WTC11 (cell line): ENCODE measurements around the gene SLC6A1. TPM values are rescaled to one million over a fixed set of nuclear protein-coding genes. Genes with fewer than 3 reads are reported as not detected.

ENCODE experiments used
- ATAC-seq: fragments of 200-7000 bp; cut with Tn5 transposase; 2 replicates; pipeline ENCODE4 v1.10.0; 2021; ENCODE audit warnings: mild to moderate bottlenecking, moderate library complexity
- CTCF ChIA-PET: fragments of 300-600 bp; sonication (Branson Sonifier 250); formaldehyde crosslinking; loops from one replicate; lab custom pipeline; 2021; ENCODE audit warnings: antibody characterized with exemption; lab: Charles Lee
- POLR2A ChIA-PET: fragments of 350-600 bp; sonication (Branson Sonifier 250); formaldehyde crosslinking; loops from one replicate; lab custom pipeline; 2021; ENCODE audit warnings: antibody characterized with exemption; lab: Charles Lee
- DNase-seq: peaks from one replicate; pipeline ENCODE4 v3.0.0; 2021; ENCODE audit warnings: low spot score
- H3K27ac Mint-ChIP-seq: 2 replicates; pipeline ENCODE4 v1.8.0; 2021; ENCODE audit warnings: mixed read lengths
- H3K27me3 Mint-ChIP-seq: 2 replicates; pipeline ENCODE4 v1.8.0; 2021; ENCODE audit warnings: low read depth, mild to moderate bottlenecking, moderate library complexity, mixed read lengths
- H3K36me3 Mint-ChIP-seq: 2 replicates; pipeline ENCODE4 v1.8.0; 2021; ENCODE audit warnings: mixed read lengths
- H3K4me1 Mint-ChIP-seq: 2 replicates; pipeline ENCODE4 v1.8.0; 2022; ENCODE audit warnings: mixed read lengths
- H3K4me3 Mint-ChIP-seq: 2 replicates; pipeline ENCODE4 v1.8.0; 2021; ENCODE audit warnings: mild to moderate bottlenecking, moderate library complexity, mixed read lengths
- H3K9me3 Mint-ChIP-seq: 2 replicates; pipeline ENCODE4 v1.8.0; 2021; ENCODE audit warnings: mixed read lengths
- CBFB ChIP-seq: sonication (generic); formaldehyde crosslinking; IDR thresholded peaks from 2 replicates; pipeline ENCODE4 v1.8.1; 2022; ENCODE audit warnings: mild to moderate bottlenecking, low read depth, missing genetic modification reagents
- IRF2 ChIP-seq: sonication (generic); formaldehyde crosslinking; IDR thresholded peaks from 2 replicates; pipeline ENCODE4 v1.8.0; 2022; ENCODE audit warnings: low read depth, missing genetic modification reagents, borderline replicate concordance
- NFATC4 ChIP-seq: fragments of 250-450 bp; sonication (Bioruptor Pico); IDR thresholded peaks from 2 replicates; pipeline ENCODE4 v1.9.0; 2021; ENCODE audit warnings: mild to moderate bottlenecking
- NFE2L1 ChIP-seq: sonication (generic); formaldehyde crosslinking; IDR thresholded peaks from 2 replicates; pipeline ENCODE4 v1.8.1; 2023; ENCODE audit warnings: missing genetic modification reagents
- NFYB ChIP-seq: sonication (generic); formaldehyde crosslinking; conservative IDR thresholded peaks from 2 replicates; pipeline ENCODE4 v1.8.0; 2022; ENCODE audit warnings: low read depth, missing genetic modification reagents
- SMAD4 ChIP-seq: sonication (generic); formaldehyde crosslinking; IDR thresholded peaks from 2 replicates; pipeline ENCODE4 v1.8.0; 2022; ENCODE audit warnings: mild to moderate bottlenecking, missing genetic modification reagents
- SP1 ChIP-seq: sonication (generic); formaldehyde crosslinking; conservative IDR thresholded peaks from 2 replicates; pipeline ENCODE4 v1.8.1; 2022; ENCODE audit warnings: missing genetic modification reagents
- ZNF121 ChIP-seq: sonication (generic); formaldehyde crosslinking; IDR thresholded peaks from 2 replicates; pipeline ENCODE4 v1.8.0; 2023; ENCODE audit warnings: missing genetic modification reagents
- ZNF138 ChIP-seq: sonication (generic); formaldehyde crosslinking; conservative IDR thresholded peaks from 2 replicates; pipeline ENCODE4 v1.8.1; 2022; ENCODE audit warnings: mild to moderate bottlenecking, moderate library complexity, missing genetic modification reagents
- ZNF317 ChIP-seq: sonication (generic); formaldehyde crosslinking; IDR thresholded peaks from 2 replicates; pipeline ENCODE4 v1.8.1; 2023; ENCODE audit warnings: low read depth, mild to moderate bottlenecking, moderate library complexity, missing genetic modification reagents, borderline replicate concordance
- ZNF416 ChIP-seq: fragments of 250-450 bp; sonication (Bioruptor Pico); IDR thresholded peaks from 2 replicates; pipeline ENCODE4 v1.9.0; 2021; ENCODE audit warnings: mild to moderate bottlenecking, inconsistent platforms
- ZNF671 ChIP-seq: fragments of 250-450 bp; sonication (Bioruptor Pico); IDR thresholded peaks from 2 replicates; pipeline ENCODE4 v1.8.0; 2021; ENCODE audit warnings: mild to moderate bottlenecking
- total RNA-seq: library from RNA; stranded (reverse); gene quantifications from 3 replicates; pipeline ENCODE4 v1.2.3, GENCODE V29; 2021
- TF ChIP-seq, protein P1 (sequence below): fragments of 250-450 bp; sonication (Bioruptor Pico); IDR thresholded peaks from 2 replicates; pipeline ENCODE4 v2.1.2; 2022; ENCODE audit warnings: mild to moderate bottlenecking, moderate library complexity
- TF ChIP-seq, protein P2 (sequence below): sonication (generic); formaldehyde crosslinking; IDR thresholded peaks from 2 replicates; pipeline ENCODE4 v1.8.1; 2022; ENCODE audit warnings: low read depth, mild to moderate bottlenecking, moderate library complexity, missing genetic modification reagents, borderline replicate concordance
- TF ChIP-seq, protein P3 (sequence below): sonication (generic); formaldehyde crosslinking; IDR thresholded peaks from 2 replicates; pipeline ENCODE4 v1.8.0; 2022; ENCODE audit warnings: mild to moderate bottlenecking, missing genetic modification reagents
- TF ChIP-seq, protein P4 (sequence below): fragments of 250-450 bp; sonication (Bioruptor Pico); IDR thresholded peaks from 2 replicates; pipeline ENCODE4 v1.8.0; 2021; ENCODE audit warnings: mild to moderate bottlenecking
- TF ChIP-seq, protein P5 (sequence below): fragments of 200-600 bp; IDR thresholded peaks from 2 replicates; pipeline ENCODE4 v1.8.0; 2022; ENCODE audit warnings: antibody characterized with exemption
- TF ChIP-seq, protein P6 (sequence below): sonication (generic); formaldehyde crosslinking; IDR thresholded peaks from 2 replicates; pipeline ENCODE4 v1.8.0; 2022; ENCODE audit warnings: mild to moderate bottlenecking, missing genetic modification reagents
- TF ChIP-seq, protein P7 (sequence below): sonication (generic); formaldehyde crosslinking; IDR thresholded peaks from 2 replicates; pipeline ENCODE4 v1.8.1; 2023; ENCODE audit warnings: mild to moderate bottlenecking, missing genetic modification reagents
- TF ChIP-seq, protein P8 (sequence below): sonication (generic); formaldehyde crosslinking; conservative IDR thresholded peaks from 2 replicates; pipeline ENCODE4 v1.8.1; 2022; ENCODE audit warnings: mild to moderate bottlenecking, missing genetic modification reagents
- TF ChIP-seq, protein P9 (sequence below): fragments of 250-450 bp; sonication (Bioruptor Pico); IDR thresholded peaks from 2 replicates; pipeline ENCODE4 v1.9.0; 2021; ENCODE audit warnings: mild to moderate bottlenecking, borderline replicate concordance

SLC6A1 gene
- total RNA-seq, 1 experiment from 2014 or later = 0.72 TPM

DNA sequence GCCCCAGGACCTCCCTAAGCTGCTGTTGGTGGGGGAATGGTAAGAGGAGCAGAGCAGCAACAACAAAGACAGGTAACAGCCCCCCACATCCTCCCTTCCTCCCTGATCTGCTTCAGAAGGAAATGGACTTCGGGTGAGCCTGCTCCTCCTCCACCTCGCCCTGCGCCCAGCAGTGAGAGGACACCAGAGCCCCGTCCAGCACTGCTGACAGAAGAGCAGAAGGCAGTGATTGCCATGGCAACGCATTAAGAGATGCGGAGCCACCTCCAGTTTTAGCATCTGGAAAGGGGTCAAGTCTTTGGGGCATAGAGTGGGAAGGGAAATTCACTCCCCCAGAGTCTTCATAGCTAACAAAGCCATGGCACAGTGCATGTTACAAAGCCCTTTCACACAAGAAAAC, 84.2 kb downstream of the SLC6A1 start (continued):
- TF ChIP-seq, protein P1, sequence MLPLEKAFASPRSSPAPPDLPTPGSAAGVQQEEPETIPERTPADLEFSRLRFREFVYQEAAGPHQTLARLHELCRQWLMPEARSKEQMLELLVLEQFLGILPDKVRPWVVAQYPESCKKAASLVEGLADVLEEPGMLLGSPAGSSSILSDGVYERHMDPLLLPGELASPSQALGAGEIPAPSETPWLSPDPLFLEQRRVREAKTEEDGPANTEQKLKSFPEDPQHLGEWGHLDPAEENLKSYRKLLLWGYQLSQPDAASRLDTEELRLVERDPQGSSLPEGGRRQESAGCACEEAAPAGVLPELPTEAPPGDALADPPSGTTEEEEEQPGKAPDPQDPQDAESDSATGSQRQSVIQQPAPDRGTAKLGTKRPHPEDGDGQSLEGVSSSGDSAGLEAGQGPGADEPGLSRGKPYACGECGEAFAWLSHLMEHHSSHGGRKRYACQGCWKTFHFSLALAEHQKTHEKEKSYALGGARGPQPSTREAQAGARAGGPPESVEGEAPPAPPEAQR = no peak
- no peak for TF ChIP-seq ZNF121
- no peak for TF ChIP-seq ZNF138 (CRISPR knock-in tag)
- TF ChIP-seq NFE2L1 (CRISPR knock-in tag) = no peak
- TF ChIP-seq, protein P2, sequence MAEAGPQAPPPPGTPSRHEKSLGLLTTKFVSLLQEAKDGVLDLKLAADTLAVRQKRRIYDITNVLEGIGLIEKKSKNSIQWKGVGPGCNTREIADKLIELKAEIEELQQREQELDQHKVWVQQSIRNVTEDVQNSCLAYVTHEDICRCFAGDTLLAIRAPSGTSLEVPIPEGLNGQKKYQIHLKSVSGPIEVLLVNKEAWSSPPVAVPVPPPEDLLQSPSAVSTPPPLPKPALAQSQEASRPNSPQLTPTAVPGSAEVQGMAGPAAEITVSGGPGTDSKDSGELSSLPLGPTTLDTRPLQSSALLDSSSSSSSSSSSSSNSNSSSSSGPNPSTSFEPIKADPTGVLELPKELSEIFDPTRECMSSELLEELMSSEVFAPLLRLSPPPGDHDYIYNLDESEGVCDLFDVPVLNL (CRISPR knock-in tag) = no peak
- TF ChIP-seq ZNF416 = no peak
- no peak for TF ChIP-seq SMAD4 (CRISPR knock-in tag)
- TF ChIP-seq, protein P3, sequence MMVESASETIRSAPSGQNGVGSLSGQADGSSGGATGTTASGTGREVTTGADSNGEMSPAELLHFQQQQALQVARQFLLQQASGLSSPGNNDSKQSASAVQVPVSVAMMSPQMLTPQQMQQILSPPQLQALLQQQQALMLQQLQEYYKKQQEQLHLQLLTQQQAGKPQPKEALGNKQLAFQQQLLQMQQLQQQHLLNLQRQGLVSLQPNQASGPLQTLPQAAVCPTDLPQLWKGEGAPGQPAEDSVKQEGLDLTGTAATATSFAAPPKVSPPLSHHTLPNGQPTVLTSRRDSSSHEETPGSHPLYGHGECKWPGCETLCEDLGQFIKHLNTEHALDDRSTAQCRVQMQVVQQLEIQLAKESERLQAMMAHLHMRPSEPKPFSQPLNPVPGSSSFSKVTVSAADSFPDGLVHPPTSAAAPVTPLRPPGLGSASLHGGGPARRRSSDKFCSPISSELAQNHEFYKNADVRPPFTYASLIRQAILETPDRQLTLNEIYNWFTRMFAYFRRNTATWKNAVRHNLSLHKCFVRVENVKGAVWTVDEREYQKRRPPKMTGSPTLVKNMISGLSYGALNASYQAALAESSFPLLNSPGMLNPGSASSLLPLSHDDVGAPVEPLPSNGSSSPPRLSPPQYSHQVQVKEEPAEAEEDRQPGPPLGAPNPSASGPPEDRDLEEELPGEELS = no peak
- TF ChIP-seq IRF2 (CRISPR knock-in tag) = no peak
- TF ChIP-seq NFYB (CRISPR knock-in tag) = no peak
- TF ChIP-seq CBFB = no peak
- TF ChIP-seq, protein P4, sequence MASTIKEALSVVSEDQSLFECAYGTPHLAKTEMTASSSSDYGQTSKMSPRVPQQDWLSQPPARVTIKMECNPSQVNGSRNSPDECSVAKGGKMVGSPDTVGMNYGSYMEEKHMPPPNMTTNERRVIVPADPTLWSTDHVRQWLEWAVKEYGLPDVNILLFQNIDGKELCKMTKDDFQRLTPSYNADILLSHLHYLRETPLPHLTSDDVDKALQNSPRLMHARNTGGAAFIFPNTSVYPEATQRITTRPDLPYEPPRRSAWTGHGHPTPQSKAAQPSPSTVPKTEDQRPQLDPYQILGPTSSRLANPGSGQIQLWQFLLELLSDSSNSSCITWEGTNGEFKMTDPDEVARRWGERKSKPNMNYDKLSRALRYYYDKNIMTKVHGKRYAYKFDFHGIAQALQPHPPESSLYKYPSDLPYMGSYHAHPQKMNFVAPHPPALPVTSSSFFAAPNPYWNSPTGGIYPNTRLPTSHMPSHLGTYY (CRISPR knock-in tag) = no peak
- TF ChIP-seq, protein P5, sequence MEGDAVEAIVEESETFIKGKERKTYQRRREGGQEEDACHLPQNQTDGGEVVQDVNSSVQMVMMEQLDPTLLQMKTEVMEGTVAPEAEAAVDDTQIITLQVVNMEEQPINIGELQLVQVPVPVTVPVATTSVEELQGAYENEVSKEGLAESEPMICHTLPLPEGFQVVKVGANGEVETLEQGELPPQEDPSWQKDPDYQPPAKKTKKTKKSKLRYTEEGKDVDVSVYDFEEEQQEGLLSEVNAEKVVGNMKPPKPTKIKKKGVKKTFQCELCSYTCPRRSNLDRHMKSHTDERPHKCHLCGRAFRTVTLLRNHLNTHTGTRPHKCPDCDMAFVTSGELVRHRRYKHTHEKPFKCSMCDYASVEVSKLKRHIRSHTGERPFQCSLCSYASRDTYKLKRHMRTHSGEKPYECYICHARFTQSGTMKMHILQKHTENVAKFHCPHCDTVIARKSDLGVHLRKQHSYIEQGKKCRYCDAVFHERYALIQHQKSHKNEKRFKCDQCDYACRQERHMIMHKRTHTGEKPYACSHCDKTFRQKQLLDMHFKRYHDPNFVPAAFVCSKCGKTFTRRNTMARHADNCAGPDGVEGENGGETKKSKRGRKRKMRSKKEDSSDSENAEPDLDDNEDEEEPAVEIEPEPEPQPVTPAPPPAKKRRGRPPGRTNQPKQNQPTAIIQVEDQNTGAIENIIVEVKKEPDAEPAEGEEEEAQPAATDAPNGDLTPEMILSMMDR = no peak
- TF ChIP-seq, protein P6, sequence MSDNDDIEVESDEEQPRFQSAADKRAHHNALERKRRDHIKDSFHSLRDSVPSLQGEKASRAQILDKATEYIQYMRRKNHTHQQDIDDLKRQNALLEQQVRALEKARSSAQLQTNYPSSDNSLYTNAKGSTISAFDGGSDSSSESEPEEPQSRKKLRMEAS (CRISPR knock-in tag) = no peak

DNA sequence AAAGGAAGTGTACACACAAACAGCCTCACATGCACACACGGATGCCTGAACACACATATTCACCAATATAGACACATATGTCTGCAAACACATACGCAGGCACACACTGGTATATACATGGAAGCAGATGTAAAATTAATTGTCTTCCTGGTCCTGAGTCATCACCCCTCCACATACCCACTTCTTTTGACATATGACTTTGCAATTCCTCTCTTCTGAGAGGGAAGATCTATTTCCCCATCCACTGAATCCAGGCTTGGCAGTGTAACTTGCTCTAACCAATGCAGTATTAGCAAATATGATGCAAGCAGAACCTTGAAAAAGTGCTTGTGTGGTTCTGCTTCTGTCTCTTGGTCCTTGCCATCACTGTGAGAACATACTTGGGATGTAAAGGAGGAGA, 84.9 kb downstream of the SLC6A1 start:
- no peak for ATAC-seq
- Mint-ChIP-seq H3K27me3 (peaks cover 13% of the 10 kb centered on the region), H3K4me3 (no peak overlapping the region), H3K4me1 (no peaks in the 10 kb centered on the region), H3K9me3 (peaks cover 39% of the 10 kb centered on the region), H3K27ac (no peak overlapping the region), H3K36me3 (peaks cover 8% of the 10 kb centered on the region)
- DNase-seq = no peak
- POLR2A ChIA-PET = no interaction called here
- CTCF ChIA-PET = no interaction called here
- no peak for TF ChIP-seq ZNF317 (CRISPR knock-in tag)
- TF ChIP-seq ZNF671 (CRISPR knock-in tag) = no peak
- TF ChIP-seq, protein P7, sequence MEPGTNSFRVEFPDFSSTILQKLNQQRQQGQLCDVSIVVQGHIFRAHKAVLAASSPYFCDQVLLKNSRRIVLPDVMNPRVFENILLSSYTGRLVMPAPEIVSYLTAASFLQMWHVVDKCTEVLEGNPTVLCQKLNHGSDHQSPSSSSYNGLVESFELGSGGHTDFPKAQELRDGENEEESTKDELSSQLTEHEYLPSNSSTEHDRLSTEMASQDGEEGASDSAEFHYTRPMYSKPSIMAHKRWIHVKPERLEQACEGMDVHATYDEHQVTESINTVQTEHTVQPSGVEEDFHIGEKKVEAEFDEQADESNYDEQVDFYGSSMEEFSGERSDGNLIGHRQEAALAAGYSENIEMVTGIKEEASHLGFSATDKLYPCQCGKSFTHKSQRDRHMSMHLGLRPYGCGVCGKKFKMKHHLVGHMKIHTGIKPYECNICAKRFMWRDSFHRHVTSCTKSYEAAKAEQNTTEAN (CRISPR knock-in tag) = no peak
- TF ChIP-seq, protein P8, sequence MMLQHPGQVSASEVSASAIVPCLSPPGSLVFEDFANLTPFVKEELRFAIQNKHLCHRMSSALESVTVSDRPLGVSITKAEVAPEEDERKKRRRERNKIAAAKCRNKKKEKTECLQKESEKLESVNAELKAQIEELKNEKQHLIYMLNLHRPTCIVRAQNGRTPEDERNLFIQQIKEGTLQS (CRISPR knock-in tag) = no peak
- no peak for TF ChIP-seq NFATC4 (CRISPR knock-in tag)
- TF ChIP-seq SP1 (CRISPR knock-in tag) = no peak
- TF ChIP-seq, protein P9, sequence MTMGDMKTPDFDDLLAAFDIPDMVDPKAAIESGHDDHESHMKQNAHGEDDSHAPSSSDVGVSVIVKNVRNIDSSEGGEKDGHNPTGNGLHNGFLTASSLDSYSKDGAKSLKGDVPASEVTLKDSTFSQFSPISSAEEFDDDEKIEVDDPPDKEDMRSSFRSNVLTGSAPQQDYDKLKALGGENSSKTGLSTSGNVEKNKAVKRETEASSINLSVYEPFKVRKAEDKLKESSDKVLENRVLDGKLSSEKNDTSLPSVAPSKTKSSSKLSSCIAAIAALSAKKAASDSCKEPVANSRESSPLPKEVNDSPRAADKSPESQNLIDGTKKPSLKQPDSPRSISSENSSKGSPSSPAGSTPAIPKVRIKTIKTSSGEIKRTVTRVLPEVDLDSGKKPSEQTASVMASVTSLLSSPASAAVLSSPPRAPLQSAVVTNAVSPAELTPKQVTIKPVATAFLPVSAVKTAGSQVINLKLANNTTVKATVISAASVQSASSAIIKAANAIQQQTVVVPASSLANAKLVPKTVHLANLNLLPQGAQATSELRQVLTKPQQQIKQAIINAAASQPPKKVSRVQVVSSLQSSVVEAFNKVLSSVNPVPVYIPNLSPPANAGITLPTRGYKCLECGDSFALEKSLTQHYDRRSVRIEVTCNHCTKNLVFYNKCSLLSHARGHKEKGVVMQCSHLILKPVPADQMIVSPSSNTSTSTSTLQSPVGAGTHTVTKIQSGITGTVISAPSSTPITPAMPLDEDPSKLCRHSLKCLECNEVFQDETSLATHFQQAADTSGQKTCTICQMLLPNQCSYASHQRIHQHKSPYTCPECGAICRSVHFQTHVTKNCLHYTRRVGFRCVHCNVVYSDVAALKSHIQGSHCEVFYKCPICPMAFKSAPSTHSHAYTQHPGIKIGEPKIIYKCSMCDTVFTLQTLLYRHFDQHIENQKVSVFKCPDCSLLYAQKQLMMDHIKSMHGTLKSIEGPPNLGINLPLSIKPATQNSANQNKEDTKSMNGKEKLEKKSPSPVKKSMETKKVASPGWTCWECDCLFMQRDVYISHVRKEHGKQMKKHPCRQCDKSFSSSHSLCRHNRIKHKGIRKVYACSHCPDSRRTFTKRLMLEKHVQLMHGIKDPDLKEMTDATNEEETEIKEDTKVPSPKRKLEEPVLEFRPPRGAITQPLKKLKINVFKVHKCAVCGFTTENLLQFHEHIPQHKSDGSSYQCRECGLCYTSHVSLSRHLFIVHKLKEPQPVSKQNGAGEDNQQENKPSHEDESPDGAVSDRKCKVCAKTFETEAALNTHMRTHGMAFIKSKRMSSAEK (CRISPR knock-in tag) = no peak
- TF ChIP-seq, protein P3 = no peak
